ENCODE data around the gene UBL5.
"Not testable (repeated sequence)": the region's sequence is repeated elsewhere in the genome, so short reads cannot be mapped to it uniquely, and the experiment has no call there.

Gene UBL5

GRCh38 chr19:9827289-9828238 is at the start of gene UBL5:
TSS of gene UBL5 (plus strand) at chr19:9827918. CDS start at chr19:9828338, 420 bp downstream.
- DNase-seq (ENCODE audit: low read depth in 2 of 3, low spot score in 1 of 3), result peak; percentile 77 to 86 (median 85)

GRCh38 chr19:9782338-9782737 is 45.4 kb upstream of the UBL5 start:
- DNase-seq (ENCODE audit: low read depth in 2 of 3, low spot score in 1 of 3), result no peak

DNA sequence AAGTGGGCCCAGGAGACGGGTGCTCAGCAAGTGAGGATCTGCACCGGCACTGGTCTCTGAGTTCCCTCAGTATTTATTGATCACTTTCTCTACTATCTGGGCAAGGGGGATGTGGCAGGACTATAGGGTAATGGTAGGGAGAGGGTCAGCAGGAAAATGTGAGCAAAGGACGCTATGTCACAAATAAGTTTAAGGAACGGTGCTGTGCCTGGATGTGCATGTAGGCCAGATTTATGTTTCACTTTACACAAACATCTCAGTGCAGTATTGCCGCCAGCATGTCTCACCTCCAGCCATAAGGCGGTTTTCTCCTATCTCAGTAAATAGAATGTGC is 43.6 kb upstream of the UBL5 start:
- DNase-seq (ENCODE audit: low read depth in 2 of 3, low spot score in 1 of 3), result not testable (repeated sequence)

GRCh38 chr19:9785367-9786331 is 42.1 kb upstream of the UBL5 start:
- DNase-seq (ENCODE audit: low read depth in 2 of 3, low spot score in 1 of 3), result peak; percentile 97 to 99 (median 98)

DNA sequence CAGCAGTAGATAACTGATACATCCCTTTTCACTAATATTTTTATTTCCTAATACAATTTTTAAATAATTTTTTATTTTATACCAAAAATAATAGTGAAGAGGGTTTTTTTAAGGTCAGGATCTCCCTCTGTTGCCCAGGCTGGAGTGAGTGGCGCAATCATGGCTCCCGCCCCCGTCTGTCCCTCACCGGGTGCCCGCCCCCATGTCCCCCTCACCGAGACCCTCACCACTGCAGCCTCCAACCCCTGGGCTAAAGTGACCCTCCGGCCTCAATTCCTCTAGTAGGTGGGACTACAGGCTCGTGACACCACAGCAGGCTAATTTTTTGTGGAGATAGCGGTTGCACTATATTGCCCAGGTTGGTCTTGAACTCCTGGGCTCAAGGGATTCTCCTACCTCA is 41.4 kb upstream of the UBL5 start:
- DNase-seq (ENCODE audit: low read depth in 2 of 3, low spot score in 1 of 3), result no peak

- no peak for DNase-seq (ENCODE audit: low read depth in 2 of 3, low spot score in 1 of 3)
Measured at GRCh38 chr19:9786819-9787218, 40.9 kb upstream of the UBL5 start.

GRCh38 chr19:9788604-9789003 is 39.1 kb upstream of the UBL5 start:
- not testable (repeated sequence) for DNase-seq (ENCODE audit: low read depth in 2 of 3, low spot score in 1 of 3)

- DNase-seq (ENCODE audit: low read depth in 2 of 3, low spot score in 1 of 3), result no peak
Measured at GRCh38 chr19:9789066-9789465, 38.7 kb upstream of the UBL5 start.

- DNase-seq (ENCODE audit: low read depth in 2 of 3, low spot score in 1 of 3), result not testable (repeated sequence)
Measured at GRCh38 chr19:9789579-9789978, 38.1 kb upstream of the UBL5 start.

GRCh38 chr19:9791073-9791367 is 36.7 kb upstream of the UBL5 start:
- DNase-seq (ENCODE audit: low read depth in 2 of 3, low spot score in 1 of 3), result not testable (repeated sequence)

DNA sequence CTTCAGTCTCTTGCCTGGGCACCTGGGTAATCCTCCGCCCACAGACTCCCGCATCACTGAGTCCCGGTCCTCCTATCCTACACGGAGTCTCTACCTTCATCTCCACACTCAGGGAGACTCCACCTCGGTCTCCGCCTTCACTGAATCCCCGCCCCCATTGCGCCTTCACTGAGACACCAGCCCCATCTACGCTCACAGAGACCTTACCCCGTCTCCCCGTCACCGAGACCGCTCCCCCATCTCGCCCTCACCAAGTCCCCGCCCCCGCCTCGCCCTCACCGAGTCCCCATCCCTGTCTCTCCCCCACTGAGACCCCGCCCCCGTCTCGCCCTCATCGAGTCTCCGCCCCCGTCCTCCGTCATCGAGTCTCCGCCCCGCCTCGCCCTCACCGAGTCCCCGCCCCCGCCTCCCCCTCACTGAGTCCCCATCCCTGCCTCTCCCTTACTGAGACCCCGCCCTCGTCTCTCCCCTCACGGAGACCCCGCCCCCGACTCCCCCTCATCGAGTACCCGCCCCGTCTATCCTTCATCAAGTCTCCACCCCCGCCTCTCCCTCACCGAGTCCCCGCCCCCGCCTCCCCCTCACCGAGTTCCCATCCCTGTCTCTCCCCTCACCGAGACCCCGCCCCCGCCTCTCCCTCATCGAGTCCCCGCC is 36.0 kb upstream of the UBL5 start:
- DNase-seq (ENCODE audit: low read depth in 2 of 3, low spot score in 1 of 3), result peak; percentile 85 to 88 (median 87)

GRCh38 chr19:9792206-9793070 is 35.3 kb upstream of the UBL5 start:
- peak; percentile 84 to 89 (median 84) for DNase-seq (ENCODE audit: low read depth in 2 of 3, low spot score in 1 of 3)

- peak; percentile 34 to 49 (median 41) for DNase-seq (ENCODE audit: low read depth in 2 of 3, low spot score in 1 of 3)
Measured at GRCh38 chr19:9793071-9793591, 34.6 kb upstream of the UBL5 start.

DNA sequence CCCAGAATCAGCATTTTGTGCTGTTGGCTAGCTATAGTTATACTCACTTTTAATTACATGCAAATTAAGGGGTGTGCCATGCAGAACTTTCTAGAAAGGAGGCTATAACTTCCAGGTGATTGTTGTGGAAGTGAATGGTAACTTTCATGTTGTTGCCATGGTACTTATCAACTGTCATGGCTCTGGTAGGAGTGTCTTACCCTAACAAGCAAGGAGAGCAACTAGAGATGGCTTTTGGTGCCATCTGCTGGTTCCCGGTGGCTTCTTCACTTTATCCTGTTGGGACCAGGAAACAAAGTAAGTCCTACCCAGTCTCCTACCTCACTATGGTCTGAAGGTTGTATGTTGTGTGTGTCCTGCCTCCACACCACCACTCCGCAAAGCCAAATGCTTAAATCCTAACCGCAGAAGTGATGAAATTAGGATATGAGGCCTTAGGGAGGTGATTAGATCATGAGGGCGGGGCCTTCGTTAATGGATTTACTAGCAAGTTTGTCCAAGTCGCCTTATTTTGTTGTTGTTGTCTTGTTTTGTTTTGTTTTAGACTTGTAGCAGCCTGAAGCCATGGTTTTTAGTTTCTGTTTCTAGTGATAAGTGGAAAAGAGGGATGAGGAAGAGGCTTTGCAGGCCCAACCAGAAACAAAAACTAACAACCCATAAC is 31.5 kb upstream of the UBL5 start:
- peak; percentile 68 to 86 (median 75) for DNase-seq (ENCODE audit: low read depth in 2 of 3, low spot score in 1 of 3)

DNA sequence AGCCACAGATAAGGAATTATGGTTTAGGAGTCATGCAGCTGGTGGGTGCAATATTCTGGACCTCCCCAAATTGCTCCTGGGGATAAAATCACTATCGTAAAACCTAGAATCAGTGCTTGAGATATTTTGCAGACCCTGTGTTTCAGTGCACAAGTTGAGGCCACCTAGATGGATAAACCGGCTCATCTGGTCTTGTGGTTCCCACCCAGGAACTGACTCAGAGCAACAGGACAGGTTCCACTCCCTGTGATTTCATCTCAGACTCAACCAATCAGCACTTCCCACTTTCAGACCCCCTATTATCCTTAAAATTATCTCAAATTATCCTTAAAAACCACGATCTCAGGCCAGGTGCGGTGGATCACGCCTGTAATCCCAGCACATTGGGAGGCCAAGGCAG is 29.8 kb upstream of the UBL5 start:
- DNase-seq (ENCODE audit: low read depth in 2 of 3, low spot score in 1 of 3), result no peak

- DNase-seq (ENCODE audit: low read depth in 2 of 3, low spot score in 1 of 3), result no peak
Measured at GRCh38 chr19:9799162-9799561, 28.6 kb upstream of the UBL5 start.

GRCh38 chr19:9801976-9802375 is 25.7 kb upstream of the UBL5 start:
- no peak for DNase-seq (ENCODE audit: low read depth in 2 of 3, low spot score in 1 of 3)

DNA sequence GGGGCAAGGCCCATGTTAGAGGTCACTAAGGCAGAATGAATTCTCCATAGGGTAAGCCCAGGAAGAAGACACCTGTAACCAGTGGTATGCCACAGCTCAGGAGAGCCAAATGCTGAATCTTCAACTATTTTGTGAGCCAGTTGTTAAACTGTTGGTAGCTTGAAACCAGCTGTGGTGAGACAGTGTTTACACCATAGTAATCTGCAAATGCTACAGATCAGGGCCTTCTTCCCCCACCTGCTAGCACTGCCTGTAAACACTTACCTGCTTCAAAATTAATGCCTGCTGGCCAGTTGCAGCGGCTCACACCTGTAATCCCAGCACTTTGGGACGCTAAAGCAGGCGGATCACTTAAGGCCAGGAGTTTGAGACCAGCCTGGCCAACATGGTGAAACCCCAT is 20.9 kb upstream of the UBL5 start:
- DNase-seq (ENCODE audit: low read depth in 2 of 3, low spot score in 1 of 3), result no peak
